NCI-H82 treated with DMSO at 0.1 percent for 48 hours (cell line): ENCODE results near the gene MED29.
"Not testable (repeated sequence)": the region's sequence is repeated elsewhere in the genome, so short reads cannot be mapped to it uniquely, and the experiment has no call there.

Source experiments
- DNase-seq: peaks from one replicate; lab custom pipeline; 2025; ENCODE audit not compliant: unreplicated experiment; lab: John Stamatoyannopoulos, UW

MED29 gene

DNA sequence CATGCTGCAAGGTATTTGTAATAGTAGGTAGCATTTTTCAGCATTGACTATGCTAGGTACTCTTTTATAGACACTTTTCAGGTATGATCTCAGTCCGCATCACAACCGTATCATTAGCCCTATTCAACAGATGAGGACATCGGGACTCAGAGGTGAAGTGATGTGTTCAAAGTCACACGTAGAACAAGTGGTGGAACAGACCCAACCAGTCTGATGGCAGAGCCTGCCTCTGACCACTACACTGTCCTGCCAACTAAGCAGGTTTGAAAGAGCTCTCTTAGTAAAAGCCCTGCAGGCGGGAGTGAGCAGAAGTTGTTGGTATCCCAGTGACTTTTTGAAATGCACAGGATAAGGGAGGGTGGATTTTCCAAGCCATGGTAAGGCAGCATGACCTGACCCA is 20.4 kb upstream of the MED29 start:
- no peak for DNase-seq

DNA sequence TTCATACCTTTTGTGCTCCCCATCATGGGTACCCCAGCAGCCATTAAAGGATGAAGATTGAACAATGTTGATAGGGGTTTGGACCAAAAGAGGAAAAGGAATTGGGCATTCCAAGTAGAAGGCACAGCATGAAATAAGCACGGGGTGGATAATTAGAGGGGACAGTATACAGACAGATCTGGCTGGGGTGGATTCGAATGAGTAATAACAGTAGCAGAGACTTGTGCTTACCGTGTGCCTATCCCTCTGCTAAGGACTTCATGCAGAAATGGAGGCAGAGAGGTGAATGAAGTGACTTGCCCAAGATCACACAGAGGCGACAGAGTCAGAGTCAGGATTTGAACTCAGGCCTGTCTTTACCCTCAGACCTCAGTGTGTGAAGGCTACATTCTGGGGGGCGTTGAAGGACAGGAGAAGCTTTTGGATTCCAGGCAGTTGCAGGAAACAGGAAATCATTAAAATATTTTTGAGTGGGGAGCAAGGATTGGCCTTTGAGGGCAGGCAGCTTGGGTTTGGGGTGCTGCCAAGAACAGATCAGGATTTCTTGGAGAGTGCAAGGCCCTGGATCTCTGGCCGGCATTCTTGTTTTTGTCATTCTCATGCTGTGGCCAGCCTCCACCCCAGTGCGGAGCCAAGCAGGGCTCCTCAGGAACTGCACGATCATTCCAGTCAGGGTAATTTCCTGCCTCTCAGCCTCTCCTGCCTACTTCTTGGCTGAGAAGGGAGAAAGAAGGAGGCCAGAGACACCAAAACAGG is 19.0 kb upstream of the MED29 start:
- no peak for DNase-seq

DNA sequence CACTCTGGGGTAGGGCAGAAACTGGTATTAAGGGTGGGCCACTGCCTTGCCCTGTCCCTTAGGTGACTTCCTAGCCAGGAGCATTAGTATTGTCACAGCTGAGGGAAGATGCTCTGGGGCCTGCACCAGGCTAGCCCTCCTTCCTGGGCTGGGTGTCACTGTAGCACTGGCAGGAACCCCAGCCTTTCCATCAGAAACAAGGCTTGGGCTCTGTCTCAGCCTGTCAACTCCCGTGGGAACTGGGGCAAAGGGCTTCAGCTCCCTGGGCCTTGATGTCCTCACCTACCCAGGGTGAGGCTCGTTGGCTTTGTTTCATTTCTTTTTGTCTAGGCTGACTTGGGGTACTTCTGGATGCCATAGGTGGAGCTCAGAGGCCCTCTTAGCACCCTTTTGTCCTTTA is 18.2 kb upstream of the MED29 start:
- no peak for DNase-seq

DNA sequence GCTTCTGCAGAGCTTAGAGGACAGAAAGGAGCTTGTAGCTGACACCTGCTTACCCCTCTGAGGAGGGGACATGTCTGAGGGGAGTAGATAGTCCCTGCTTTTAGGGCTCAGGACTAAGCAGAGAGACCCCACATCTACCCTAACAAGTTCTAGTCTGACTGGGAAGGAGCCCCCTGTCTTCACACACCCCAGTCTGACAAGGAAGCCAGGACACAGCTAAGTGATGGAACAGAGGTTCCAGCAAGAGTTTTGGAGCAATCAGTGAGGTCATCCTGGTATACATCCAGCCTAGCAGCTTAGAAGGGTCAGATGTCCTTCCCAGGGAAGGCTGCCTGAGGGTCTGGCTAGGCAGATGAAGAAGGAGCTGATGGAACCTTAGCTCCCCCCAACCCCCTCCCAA is 15.2 kb upstream of the MED29 start:
- no peak for DNase-seq

DNA sequence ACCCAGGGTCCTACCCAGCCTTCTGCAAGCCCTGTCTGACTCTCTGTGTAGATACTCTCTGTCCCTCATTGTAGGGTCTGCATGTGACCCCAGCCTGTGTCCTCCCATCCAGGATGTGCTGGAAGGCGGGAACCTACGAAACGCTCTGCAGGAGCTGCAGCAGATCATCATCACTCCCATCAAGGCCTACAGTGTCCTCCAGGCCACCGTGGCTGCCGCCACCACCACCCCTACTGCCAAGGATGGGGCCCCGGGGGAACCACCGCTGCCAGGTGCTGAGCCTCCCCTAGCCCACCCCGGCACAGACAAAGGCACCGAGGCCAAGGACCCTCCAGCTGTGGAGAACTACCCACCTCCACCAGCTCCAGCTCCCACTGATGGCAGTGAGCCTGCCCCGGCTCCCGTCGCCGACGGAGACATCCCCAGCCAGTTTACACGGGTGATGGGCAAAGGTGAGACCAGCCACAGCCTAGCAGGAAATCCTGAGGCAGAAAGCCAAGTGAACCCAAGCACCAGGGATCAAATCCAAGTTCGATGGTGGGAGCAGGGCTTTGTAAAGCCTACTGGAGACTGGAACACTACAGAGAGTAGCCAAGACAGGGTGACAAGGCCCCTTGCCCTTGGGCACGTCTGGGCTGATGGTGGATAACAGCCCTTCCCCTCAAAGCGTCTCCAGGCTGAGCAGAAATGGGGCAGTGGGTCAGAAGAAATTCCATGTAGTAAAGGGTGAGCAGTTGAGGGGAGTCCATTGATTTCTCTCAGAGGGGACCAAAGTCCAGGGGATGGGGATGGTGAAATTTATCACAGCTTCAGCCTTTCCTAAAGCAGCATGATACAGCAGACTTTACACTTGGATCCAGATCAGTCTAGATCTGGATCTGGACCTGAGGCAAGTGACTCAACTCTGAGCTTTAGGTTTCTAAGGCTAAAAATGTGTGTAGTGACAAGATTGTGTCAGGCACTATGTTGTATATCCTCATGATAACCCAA is 13.5 kb upstream of the MED29 start:
- no peak for DNase-seq

DNA sequence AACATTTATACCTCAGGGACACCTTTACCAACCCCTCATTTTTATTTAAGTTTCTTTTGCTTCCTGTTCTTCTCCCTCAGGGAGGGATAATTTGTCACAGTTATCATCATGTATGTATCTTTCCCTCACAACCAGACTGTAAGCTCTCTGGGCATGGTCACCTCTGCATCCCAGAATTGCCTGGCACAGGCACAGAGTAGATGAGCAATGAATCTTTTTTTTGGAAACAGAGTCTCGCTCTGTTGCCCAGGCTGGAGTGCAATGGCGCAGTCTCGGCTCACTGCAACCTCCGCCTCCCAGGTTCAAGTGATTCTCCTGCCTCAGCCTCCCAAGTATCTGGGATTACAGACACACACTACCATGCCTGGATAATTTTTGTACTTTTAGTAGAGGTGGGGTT is 11.8 kb upstream of the MED29 start:
- DNase-seq: not testable (repeated sequence)

DNA sequence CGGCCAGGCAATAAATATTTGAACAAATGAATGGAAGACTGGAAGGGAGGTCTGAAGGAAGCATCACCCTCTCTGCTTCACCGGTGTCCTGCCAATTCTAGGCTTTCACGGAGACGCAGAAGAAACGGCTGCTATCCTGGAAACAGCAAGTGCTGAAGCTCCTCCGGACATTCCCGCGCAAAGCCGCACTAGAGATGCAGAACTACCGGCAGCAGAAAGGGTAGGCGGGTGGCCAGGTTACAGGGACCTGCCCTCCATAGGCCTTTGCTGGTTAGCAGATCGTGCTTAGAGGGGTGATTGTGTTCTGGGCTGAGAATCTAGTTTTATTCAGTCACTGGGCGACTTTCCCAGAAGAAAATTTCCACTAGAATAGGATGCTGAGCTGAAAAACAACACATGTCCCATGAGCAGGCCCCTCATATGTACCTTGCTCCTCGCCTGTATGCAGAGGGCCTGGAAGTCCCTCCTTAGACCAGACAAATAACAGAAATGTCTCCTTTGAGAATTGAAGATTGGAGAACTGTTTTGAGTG is 11.2 kb upstream of the MED29 start:
- DNase-seq: no peak

DNA sequence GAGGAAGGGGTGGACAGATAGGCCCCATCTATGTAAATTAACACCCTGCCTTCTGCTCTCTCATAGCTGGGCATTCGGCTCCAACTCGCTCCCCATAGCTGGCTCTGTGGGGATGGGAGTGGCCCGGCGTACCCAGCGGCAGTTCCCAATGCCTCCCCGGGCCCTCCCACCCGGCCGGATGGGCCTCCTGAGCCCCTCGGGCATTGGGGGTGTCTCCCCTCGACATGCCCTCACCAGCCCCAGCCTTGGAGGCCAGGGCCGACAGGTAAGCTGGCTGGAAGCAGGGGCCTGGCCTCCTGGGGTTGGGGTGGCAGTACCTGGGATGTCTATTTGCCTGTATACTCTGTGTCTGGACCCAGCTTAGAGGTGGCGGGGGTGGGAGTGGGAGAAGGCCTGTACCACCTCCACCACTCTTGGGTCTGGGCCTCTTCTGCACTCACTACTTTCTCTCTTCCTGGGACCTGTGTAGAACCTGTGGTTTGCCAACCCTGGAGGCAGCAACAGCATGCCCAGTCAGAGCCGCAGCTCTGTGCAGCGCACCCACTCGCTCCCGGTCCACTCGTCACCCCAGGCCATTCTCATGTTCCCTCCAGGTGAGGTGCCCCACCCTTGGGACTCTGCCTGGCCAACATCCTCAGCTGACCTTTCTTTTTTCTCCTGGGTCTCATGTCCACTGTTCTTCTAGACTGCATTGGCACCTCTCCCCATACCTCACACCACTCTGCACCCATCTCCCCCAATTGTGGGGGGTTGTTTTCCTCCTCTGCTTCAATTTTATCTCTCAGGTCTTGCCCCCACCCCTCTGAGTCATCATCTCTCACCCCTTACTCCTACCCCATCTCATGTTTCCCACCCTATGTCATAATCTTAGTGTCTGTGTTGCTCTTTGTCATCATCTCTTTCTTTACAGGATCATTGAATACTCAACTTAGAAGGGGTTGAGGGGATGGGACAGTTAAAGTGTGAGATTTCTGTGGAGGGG is 10.4 kb upstream of the MED29 start:
- no peak for DNase-seq

DNA sequence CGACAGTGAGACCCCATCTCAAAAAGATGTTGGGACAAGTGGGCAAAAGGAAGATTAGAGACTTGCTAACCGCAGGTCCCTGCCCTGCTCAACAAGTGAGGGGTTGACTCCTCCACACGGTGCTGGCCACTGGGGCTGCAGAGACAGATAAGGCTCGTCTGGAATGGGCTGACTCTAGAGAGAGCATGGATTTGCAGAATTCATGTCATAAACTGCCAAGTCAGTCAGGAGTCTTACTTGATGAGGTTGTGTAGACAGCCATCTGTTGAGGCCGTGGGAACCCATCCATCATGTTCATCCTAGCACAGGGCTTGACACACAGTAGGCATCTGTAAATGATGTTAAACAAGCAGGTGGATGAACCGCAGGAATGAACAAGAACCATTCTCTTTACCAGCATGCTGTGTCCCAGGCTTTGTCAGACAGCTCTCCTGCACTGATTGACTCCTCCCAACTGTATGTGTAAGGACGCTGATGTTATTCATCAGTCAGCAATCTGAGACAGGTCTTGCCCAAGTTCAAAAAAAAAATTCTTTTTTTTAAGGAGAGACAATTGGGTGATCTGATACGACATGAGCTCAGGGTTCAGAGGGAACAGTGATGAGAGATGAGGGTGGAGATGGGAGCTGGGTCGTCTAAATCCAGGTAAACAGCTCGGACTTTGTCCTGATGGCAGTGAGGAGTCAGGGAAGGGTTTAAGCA is 9.1 kb upstream of the MED29 start:
- no peak for DNase-seq

DNA sequence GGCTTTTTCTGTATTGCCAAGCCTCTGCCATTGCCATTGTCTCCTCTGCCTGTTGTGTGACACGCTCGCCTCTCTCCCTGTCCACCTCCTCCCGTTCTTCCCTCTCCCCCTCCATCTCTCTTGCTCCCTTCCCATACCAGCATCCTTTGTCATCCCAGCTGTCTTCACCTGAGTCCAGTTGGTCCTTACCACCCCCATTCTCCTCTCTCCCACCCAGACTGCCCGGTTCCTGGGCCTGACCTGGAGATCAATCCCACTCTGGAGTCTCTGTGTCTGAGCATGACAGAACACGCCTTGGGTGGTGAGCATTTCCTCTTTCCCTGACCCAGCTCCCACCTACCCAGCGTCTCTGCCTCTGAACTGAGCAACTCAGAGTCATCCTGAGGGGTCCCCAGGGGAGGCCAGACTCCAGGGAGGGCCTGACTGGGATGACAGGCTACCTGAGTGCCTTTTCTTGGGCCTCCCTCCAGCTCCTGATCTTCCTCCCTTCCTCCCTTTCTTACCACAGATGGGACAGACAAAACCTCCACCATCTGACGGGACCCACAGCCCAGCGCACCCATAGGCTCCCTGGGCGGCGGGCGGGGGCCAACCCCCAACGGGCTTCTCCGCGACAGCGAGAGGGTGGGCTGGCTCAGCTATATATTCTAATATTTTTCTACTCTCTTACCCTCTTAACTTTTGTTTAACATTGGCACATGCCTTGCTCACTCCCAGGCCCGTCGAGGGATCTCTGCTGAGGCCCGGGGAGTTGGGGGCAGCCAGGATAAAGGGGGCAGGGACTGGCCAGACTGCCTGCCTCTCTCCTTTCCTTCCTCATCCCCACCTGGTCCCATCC is 8.0 kb upstream of the MED29 start:
- no peak for DNase-seq

DNA sequence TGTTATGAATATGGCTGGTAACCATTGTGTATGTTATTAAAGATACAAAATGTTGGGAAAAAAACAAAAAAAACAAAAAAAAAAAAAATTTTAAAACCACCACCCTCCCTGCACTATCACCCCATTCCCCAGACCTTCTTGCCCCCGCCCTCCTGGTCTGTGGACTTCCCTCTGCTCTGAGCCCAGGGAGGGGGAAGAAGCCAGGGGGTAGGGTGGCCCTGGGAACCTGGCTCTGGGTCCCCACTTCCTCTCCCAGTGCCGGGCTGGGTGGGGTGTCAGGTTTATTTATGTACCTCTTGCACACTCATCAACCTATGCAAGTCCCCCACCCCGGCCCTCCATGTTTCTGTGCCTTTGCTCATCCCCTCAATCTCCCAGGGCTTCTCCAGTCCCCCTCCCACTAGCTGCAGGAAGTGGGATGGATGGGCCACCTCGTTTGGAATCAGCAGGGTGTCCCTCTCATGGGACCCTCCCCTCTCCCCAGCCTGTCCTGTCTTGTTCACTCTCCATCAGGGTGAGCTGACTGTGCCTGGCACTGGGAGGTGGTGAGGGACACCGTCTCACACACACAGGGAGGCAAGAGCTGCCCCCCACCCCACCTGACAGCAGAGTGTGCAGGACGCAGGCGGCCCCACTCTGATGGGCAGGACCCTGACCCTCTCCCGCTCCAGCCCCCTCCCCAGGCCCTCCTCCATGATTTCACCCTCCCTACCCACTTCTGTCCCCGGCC is 6.2 kb upstream of the MED29 start:
- DNase-seq: no peak

DNA sequence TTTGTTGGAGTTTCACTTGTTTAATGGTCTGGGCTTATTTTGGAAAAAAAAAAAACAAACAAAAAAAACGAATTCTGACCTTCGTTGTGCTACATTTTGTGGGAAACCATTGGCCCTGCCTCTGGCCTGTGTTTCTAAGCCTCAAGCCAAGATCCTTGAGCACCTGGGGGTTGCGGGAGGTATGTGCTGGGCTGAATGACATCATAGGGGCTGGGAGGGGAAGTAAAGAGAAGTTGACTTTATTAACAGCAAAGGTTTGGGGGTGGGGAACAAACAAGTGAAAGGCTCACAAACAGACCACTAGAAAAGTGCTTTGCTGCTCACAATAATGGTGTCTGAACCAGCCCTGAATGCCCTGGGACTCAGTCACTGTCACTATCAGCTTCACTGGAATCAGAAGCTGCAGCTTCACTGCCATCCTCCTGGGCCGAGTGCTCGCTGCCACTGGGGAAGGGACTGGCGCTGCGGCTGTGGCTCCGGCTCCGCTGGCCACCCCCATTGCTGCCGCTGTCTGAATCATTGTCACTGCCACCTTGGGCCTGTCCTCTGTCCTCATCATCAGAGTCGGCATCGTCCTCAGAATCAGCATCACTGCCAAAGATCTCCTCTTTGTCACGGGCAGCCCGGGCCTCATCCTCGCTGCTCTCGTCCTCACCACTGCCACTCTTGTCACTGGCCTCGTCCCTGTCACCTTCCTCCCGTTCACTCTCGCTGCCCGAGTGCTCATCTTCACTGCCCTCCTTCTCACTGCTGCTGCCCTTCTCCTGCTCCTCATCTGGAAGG is 5.4 kb upstream of the MED29 start:
- DNase-seq: no peak

DNA sequence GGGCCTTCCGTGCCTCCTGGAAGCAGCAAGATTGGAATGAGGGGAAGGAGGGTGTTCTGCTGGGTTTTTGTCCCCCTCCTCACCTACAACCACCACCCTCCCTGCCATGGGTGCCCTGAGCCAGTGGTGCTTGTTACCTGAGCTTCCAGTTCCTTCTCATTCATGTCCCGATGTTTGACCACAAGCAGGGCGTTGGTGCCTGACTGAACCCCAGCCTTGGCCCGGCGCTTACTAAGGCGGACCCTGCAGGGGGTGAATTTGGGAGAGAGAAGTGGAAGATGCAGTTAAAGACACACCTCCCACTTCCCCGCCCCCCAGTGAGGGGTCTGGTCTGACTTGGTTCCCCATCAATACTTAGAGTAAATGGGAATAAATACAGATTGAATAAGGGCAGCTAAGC is 4.6 kb upstream of the MED29 start:
- DNase-seq: no peak

DNA sequence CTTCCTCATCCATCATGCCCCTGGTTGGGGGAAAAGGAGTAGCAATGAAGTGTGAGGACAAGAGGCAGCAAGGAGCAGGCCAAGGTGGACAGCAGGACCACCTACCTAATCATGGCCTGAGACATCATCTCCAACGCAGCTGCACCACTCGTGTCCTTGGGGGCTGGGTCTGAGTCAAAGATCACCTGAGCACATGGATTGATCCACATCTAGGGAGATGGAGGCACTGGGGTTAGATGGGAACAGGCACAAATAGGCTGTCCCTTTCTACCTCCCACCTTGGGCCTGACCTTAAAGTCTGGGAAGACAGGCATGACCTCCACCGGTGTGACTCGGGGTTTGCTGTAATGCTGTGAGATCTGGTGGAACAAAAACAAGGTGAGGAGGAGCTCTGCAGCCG is 2.5 kb upstream of the MED29 start:
- no peak for DNase-seq

DNA sequence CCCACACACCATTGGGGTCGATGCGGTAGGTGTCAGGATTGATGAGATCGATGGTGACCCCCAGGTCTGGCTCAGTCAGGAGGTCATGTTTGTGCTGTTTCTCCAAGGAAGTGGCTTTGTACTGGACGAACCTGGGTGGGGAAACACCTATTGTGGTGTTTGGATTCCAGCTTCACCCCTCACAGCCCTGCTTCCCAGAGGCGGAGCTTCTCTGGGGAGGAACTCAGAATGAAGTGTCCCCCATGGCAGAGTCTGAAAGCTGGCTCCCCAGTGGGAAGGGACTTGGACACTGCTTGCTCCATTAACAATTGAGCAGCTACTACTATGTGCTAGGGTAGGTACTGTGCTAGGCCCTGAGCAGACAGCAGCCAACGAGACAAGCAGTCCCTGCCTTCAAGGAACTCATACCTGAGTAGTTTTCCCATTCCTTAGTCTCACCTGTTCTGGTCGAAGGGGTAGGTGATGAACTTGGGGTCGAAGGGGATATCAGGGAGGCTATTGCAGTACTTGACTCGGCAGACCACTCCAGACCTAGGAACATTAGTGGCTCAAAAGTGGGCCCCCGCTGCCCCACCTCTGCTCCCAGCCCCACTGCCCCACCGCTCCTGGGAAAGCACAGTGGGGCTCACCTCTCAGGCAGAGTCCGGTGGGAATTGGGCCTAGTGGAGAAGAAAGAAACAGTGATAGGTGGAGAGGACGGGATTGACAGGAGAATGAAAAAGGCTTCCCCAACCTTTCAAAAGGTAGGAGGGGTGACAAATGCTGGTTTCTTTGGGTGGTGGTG is 1.4 kb upstream of the MED29 start:
- no peak for DNase-seq

DNA sequence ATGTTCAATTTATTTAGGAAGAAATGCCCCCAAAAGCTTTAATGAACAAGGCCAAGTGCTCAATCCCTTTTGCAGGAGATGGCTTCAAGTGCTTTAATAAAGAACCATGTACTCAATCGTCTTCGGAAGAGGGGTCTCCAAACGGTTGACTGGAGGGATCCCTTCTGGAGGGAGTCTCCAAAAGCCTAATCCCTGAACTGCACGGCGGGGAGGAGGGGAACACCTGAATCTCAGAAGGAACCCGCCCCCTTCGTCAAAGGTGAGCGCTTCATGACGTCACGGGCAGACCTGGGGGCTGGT is 777 bp upstream of the MED29 start:
- no peak for DNase-seq
